NT2/D1 (cell line): ENCODE results near the gene SAT2.
"Not testable (repeated sequence)": the region's sequence is repeated elsewhere in the genome, so short reads cannot be mapped to it uniquely, and the experiment has no call there.

Experiments
- DNase-seq: peaks from one replicate; pipeline ENCODE4 v3.0.0-alpha.2; 2011; ENCODE audit warnings: low read depth, low spot score
- H3K27me3 ChIP-seq: 2 replicates; pipeline ENCODE4 v1.6.0; 2011; ENCODE audit warnings: mild to moderate bottlenecking; ENCODE audit not compliant: insufficient read length, insufficient read depth
- H3K36me3 ChIP-seq: 2 replicates; pipeline ENCODE4 v1.6.1; 2011; ENCODE audit warnings: mild to moderate bottlenecking, low read length, mixed read lengths; ENCODE audit not compliant: insufficient read depth, insufficient read length
- H3K4me1 ChIP-seq: 2 replicates; pipeline ENCODE4 v1.5.1; 2011; ENCODE audit not compliant: insufficient read depth, insufficient read length
- H3K4me3 ChIP-seq: 2 replicates; pipeline ENCODE4 v1.5.1; 2011; ENCODE audit warnings: low read depth; ENCODE audit not compliant: insufficient read length
- H3K9ac ChIP-seq: 2 replicates; pipeline ENCODE4 v1.6.0; 2011; ENCODE audit warnings: low read depth; ENCODE audit not compliant: insufficient read length
- H3K9me3 ChIP-seq: 2 replicates; pipeline ENCODE4 v1.5.1; 2011; ENCODE audit warnings: mild to moderate bottlenecking, low read length; ENCODE audit not compliant: insufficient read depth
- SUZ12 ChIP-seq: IDR thresholded peaks from 2 replicates; pipeline ENCODE4 v1.6.1; 2011; ENCODE audit not compliant: insufficient read length, insufficient read depth; ENCODE audit errors: extremely low read depth
- YY1 ChIP-seq: IDR thresholded peaks from 2 replicates; pipeline ENCODE4 v1.6.1; 2011; ENCODE audit not compliant: insufficient read length, insufficient read depth
- ZNF274 ChIP-seq: IDR thresholded peaks from 2 replicates; pipeline ENCODE4 v1.6.1; 2011; ENCODE audit warnings: mild to moderate bottlenecking, low read depth, low read length

Gene SAT2

GRCh38 chr17:7633093-7633492 lies 5.5 kb upstream of the SAT2 start:
- DNase-seq: no peak
- no peak for TF ChIP-seq ZNF274
- Histone ChIP-seq H3K4me1 (peaks cover 2% of the 10 kb centered on the region), H3K9ac (no peak overlapping the region), H3K9me3 (no peaks in the 10 kb centered on the region), H3K36me3 (no peaks in the 10 kb centered on the region), H3K27me3 (no peaks in the 10 kb centered on the region), H3K4me3 (no peak overlapping the region)

- Histone ChIP-seq H3K9ac (no peak overlapping the region), H3K4me3 (no peak overlapping the region), H3K4me1 (peaks cover 2% of the 10 kb centered on the region), H3K36me3 (no peaks in the 10 kb centered on the region), H3K27me3 (no peaks in the 10 kb centered on the region), H3K9me3 (no peaks in the 10 kb centered on the region)
- no peak for DNase-seq
- no peak for TF ChIP-seq YY1
- TF ChIP-seq SUZ12: no peak
- TF ChIP-seq ZNF274: no peak
Observed at GRCh38 chr17:7632492-7632894, 4.9 kb upstream of the SAT2 start.

GRCh38 chr17:7631398-7632380 lies 4.1 kb upstream of the SAT2 start:
- Histone ChIP-seq H3K9ac (no peak overlapping the region), H3K9me3 (no peaks in the 10 kb centered on the region), H3K27me3 (no peaks in the 10 kb centered on the region), H3K36me3 (no peaks in the 10 kb centered on the region), H3K4me3 (no peak overlapping the region), H3K4me1 (peaks cover 2% of the 10 kb centered on the region)
- no peak for DNase-seq
- TF ChIP-seq SUZ12 (no peak), YY1 (no peak), ZNF274 (no peak)

- no peak within 1 kb of the TSS for H3K9ac ChIP-seq
- no peak within 1 kb of the TSS for H3K4me3 ChIP-seq
- H3K27me3 ChIP-seq: no peaks in the 10 kb centered on the region
- H3K4me1 ChIP-seq: peaks cover 2% of the 10 kb centered on the region
- H3K9me3 ChIP-seq: no peaks in the 10 kb centered on the region
- peaks cover 2% of the 10 kb centered on the region for H3K36me3 ChIP-seq
- TF ChIP-seq ZNF274: no peak
- no peak for TF ChIP-seq SUZ12
- no peak for TF ChIP-seq YY1
- no peak for DNase-seq
Observed at GRCh38 chr17:7629939-7630571, 2.4 kb upstream of the SAT2 start, which contains the start of gene SHBG. Gene SHBG, plus strand, starts transcription at chr17:7630135. Its CDS starts 38 bp downstream, at chr17:7630173.

GRCh38 chr17:7626956-7627249 lies 718 bp downstream of the SAT2 start:
- H3K36me3 ChIP-seq: peaks cover 2% of the 10 kb centered on the region
- no peak for DNase-seq
- H3K27me3 ChIP-seq: no peaks in the 10 kb centered on the region
- peak overlapping the region; percentile 91 for H3K9ac ChIP-seq
- no peaks in the 10 kb centered on the region for H3K4me1 ChIP-seq
- no peak for TF ChIP-seq YY1
- TF ChIP-seq SUZ12: no peak
- TF ChIP-seq ZNF274: no peak
- H3K9me3 ChIP-seq: no peaks in the 10 kb centered on the region
- H3K4me3 ChIP-seq: peak overlapping the region; percentile 75

GRCh38 chr17:7626307-7626706 lies 1.3 kb downstream of the SAT2 start:
- DNase-seq: no peak
- H3K9ac ChIP-seq: peak overlapping the region; percentile 91
- TF ChIP-seq YY1 (no peak), ZNF274 (no peak), SUZ12 (no peak)
- no peaks in the 10 kb centered on the region for H3K4me1 ChIP-seq
- H3K4me3 ChIP-seq: peak overlapping the region; percentile 75
- H3K36me3 ChIP-seq: peaks cover 2% of the 10 kb centered on the region
- no peaks in the 10 kb centered on the region for H3K27me3 ChIP-seq
- no peaks in the 10 kb centered on the region for H3K9me3 ChIP-seq

- not testable (repeated sequence) for H3K4me1 ChIP-seq, H3K27me3 ChIP-seq, H3K9ac ChIP-seq, H3K36me3 ChIP-seq, DNase-seq, H3K4me3 ChIP-seq, H3K9me3 ChIP-seq
Observed at GRCh38 chr17:7625749-7626148, 1.9 kb downstream of the SAT2 start.
